Mononuclear cell (primary cell): ENCODE results near the gene CHPF2. TPM values are rescaled to one million over a fixed set of nuclear protein-coding genes. Genes with fewer than 3 reads are reported as not detected.

Experiments used
- H3K27me3 ChIP-seq: 2 replicates; pipeline ENCODE4 v1.6.0; 2011; ENCODE audit warnings: low read length, control low read depth; ENCODE audit not compliant: insufficient read depth
- H3K4me1 ChIP-seq: 2 replicates; pipeline ENCODE4 v1.5.1; 2011; ENCODE audit warnings: mild to moderate bottlenecking, low read length, control low read depth; ENCODE audit not compliant: insufficient read depth
- H3K4me3 ChIP-seq: 2 replicates; pipeline ENCODE4 v1.5.1; 2011; ENCODE audit warnings: mild to moderate bottlenecking, low read length, moderate library complexity
- H3K9me3 ChIP-seq: 2 replicates; pipeline ENCODE4 v1.5.1; 2011; ENCODE audit warnings: low read depth, mild to moderate bottlenecking, control low read depth, low read length
- total RNA-seq: library from RNA; depleted of rRNA; stranded (reverse); fragments of >200 nt; gene quantifications from one replicate; pipeline ENCODE4 v1.2.3, GENCODE V29; 2012

Gene CHPF2
- total RNA-seq, 1 donor, result 25.0 TPM

DNA sequence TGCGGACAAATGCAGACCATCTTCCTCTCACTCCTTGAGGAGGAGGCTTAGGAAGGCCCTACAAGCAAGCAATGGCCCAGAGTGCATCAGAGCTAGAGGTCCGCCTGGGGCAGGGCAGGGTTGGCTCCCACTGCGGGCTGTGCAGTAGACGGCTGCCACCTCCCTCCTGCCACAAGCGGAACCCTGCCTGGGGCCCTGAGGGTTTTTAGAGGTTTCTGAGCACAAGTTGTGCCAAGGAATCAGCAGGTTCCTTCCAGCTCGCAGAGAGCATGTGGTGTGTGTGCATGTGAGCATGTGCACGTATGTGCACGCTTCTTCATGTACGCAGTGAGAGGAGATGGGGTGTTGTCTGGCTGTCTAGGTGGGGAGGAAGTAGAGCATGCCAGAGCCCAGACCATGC is 42.1 kb downstream of the CHPF2 start:
- no peaks in the 10 kb centered on the region for H3K27me3 ChIP-seq
- H3K4me3 ChIP-seq, result no peak overlapping the region
- H3K9me3 ChIP-seq, result no peaks in the 10 kb centered on the region
- peaks cover 61% of the 10 kb centered on the region for H3K4me1 ChIP-seq

- H3K9me3 ChIP-seq, result no peaks in the 10 kb centered on the region
- no peaks in the 10 kb centered on the region for H3K27me3 ChIP-seq
- peaks cover 61% of the 10 kb centered on the region for H3K4me1 ChIP-seq
- H3K4me3 ChIP-seq, result no peak overlapping the region
Measured at GRCh38 chr7:151274936-151275812, 42.9 kb downstream of the CHPF2 start.

- Histone ChIP-seq H3K27me3 (no peaks in the 10 kb centered on the region), H3K9me3 (no peaks in the 10 kb centered on the region), H3K4me1 (peaks cover 60% of the 10 kb centered on the region), H3K4me3 (peak overlapping the region; percentile 30)
Measured at GRCh38 chr7:151275813-151276577, 43.7 kb downstream of the CHPF2 start.

- Histone ChIP-seq H3K4me3 (peak overlapping the region; percentile 30), H3K4me1 (peaks cover 50% of the 10 kb centered on the region), H3K27me3 (no peaks in the 10 kb centered on the region), H3K9me3 (no peaks in the 10 kb centered on the region)
Measured at GRCh38 chr7:151276666-151277590, 44.6 kb downstream of the CHPF2 start.

DNA sequence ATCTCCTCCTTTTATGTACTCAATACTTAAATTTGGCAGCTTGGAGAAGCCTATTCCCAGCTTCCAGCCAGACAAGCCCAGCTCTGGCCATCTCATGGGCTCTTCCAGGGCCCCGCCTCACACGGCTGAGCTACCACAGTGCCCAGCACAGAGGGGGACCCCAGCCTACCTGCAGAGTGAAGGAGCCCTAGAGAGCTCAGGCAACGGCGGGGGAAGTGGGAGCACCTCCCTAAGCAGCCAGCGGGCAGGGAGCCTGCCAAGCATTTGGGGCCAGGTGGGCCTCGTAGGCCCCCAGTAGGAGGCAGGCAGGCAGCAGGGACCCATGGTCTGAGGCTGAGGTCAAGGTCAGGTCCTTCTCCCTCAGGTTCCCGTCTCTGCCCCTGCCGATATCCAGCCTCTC is 45.3 kb downstream of the CHPF2 start:
- Histone ChIP-seq H3K27me3 (no peaks in the 10 kb centered on the region), H3K4me1 (peaks cover 43% of the 10 kb centered on the region), H3K4me3 (no peak overlapping the region)

DNA sequence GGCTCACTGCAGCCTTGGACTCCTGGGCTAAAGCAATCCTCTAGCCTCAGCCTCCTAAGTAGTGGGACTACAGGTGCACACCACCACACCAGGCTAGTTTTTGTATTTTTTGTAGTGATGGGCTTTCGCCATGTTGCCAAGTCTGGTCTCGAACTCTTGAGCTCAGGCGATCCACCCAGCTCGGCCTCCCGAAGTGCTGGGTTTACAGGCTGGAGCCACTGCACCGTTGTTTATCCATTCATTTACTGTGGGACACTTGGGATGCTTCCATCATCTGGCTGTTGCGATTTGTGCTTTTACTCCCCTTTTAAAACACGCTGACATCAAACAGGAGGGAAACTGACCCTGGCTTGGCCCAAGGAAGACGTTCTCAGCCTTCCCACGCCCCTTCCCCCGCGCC is 46.7 kb downstream of the CHPF2 start:
- peaks cover 4% of the 10 kb centered on the region for H3K27me3 ChIP-seq
- H3K9me3 ChIP-seq, result no peaks in the 10 kb centered on the region
- peaks cover 30% of the 10 kb centered on the region for H3K4me1 ChIP-seq
- H3K4me3 ChIP-seq, result no peak overlapping the region

More for the DNA sequence above, 45.3 kb downstream of the CHPF2 start:
- no peaks in the 10 kb centered on the region for H3K9me3 ChIP-seq

- peaks cover 21% of the 10 kb centered on the region for H3K4me1 ChIP-seq
- no peak overlapping the region for H3K4me3 ChIP-seq
- H3K27me3 ChIP-seq, result peaks cover 12% of the 10 kb centered on the region
- no peaks in the 10 kb centered on the region for H3K9me3 ChIP-seq
Measured at GRCh38 chr7:151279868-151280267, 47.6 kb downstream of the CHPF2 start.

DNA sequence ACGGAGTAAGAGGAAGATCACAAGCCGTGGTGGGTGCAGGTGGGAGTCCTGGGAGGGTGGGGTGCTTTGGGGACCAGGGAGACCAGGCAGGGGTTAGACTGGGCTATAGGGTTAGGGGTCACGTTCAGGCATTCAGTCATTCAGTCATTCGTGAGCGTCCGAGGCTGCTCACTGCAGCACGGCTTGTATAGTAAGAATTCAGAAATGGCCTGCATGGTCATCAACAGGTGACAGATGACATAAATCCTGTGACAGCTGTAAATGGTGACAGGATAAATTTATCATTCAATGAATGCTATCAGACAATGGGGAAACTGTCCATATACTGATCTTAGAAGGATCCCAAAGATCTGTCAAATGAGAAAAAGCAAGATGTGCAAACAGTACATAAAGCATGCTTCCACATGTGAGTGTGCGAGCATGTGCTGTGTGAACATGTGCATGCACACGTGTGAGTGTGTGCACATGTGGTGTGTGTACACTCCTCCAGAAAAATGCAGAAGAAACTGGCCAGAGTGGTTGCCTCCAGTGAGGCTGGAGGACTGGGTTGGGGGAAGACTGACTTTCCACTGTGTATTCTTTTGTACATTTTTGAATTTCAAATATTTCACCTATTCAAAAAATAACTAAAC is 48.2 kb downstream of the CHPF2 start:
- H3K9me3 ChIP-seq, result no peaks in the 10 kb centered on the region
- H3K27me3 ChIP-seq, result peaks cover 12% of the 10 kb centered on the region
- no peak overlapping the region for H3K4me3 ChIP-seq
- peaks cover 15% of the 10 kb centered on the region for H3K4me1 ChIP-seq

- Histone ChIP-seq H3K27me3 (peaks cover 15% of the 10 kb centered on the region), H3K4me3 (no peak overlapping the region), H3K4me1 (peaks cover 6% of the 10 kb centered on the region), H3K9me3 (no peaks in the 10 kb centered on the region)
Measured at GRCh38 chr7:151281686-151282085, 49.4 kb downstream of the CHPF2 start.

GRCh38 chr7:151282111-151282510 is 49.8 kb downstream of the CHPF2 start:
- Histone ChIP-seq H3K27me3 (peaks cover 15% of the 10 kb centered on the region), H3K9me3 (no peaks in the 10 kb centered on the region), H3K4me3 (no peak overlapping the region), H3K4me1 (peaks cover 5% of the 10 kb centered on the region)

GRCh38 chr7:151283302-151283701 is 51.0 kb downstream of the CHPF2 start:
- Histone ChIP-seq H3K4me3 (no peak overlapping the region), H3K9me3 (no peaks in the 10 kb centered on the region), H3K4me1 (no peaks in the 10 kb centered on the region), H3K27me3 (peaks cover 15% of the 10 kb centered on the region)

DNA sequence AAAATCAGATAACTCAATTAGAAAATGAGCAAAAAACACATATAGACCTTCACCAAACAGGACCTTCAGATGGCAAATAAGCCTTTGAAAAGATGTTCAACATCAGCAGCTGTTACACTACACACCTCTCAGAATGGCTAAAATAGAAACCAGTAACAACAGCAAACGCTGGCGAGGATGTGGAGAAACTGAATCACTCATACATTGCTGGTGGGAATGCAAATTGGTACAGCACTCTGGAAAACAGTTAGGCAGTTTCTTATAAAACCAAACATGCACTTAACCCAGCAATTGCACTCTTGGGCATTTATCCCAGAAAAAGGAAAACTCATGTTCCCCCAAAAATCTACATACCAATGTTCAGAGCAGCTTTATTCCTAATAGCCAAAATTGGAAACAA is 53.9 kb downstream of the CHPF2 start:
- Histone ChIP-seq H3K27me3 (peaks cover 15% of the 10 kb centered on the region), H3K4me1 (no peaks in the 10 kb centered on the region), H3K9me3 (no peaks in the 10 kb centered on the region), H3K4me3 (no peak overlapping the region)
